NCI-H1092 (cell line): Measurements from ENCODE around the gene VTA1.
"Not testable (repeated sequence)": the region's sequence is repeated elsewhere in the genome, so short reads cannot be mapped to it uniquely, and the experiment has no call there.

Source experiments
- DNase-seq: peaks from one replicate; lab custom pipeline; 2025; lab: John Stamatoyannopoulos, UW

The VTA1 gene

DNA sequence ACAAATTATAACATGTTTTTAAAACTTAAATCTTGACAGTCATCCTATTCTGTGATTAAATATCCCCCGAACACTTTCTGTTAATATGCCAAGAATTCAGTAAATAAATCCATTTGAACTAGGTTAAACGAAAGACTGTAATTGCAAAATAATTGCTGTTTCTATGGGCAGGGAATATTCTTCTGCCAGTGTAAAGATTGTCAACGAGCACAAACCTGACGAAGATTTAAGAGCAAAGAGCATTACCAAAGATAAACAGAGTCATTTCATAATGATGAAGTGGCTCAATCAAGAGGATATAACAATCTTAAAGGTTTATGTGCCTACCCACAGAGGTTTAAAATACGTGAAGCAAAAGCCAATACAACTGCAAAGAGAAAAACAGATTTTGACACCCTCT, 78.5 kb downstream of the VTA1 start:
- DNase-seq = no peak

DNA sequence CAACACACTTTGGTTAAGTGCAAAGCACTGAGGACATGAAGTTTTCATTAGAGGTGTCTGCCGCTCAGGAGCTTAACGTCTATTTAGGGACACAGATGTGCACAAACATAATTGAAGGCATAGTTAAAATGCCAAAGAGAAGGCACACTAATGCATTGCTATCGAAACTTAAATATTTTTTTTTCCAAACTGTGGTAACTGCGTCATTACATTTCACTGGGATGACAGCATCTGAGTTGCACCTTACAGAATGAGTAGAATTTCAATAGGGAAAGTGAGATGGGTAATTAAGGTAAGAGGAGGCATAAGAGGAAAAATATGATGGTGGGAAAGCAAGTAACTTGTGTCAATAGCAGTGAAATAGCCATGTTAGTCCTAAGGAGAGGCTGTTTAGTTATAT, 79.7 kb downstream of the VTA1 start:
- DNase-seq = no peak

DNA sequence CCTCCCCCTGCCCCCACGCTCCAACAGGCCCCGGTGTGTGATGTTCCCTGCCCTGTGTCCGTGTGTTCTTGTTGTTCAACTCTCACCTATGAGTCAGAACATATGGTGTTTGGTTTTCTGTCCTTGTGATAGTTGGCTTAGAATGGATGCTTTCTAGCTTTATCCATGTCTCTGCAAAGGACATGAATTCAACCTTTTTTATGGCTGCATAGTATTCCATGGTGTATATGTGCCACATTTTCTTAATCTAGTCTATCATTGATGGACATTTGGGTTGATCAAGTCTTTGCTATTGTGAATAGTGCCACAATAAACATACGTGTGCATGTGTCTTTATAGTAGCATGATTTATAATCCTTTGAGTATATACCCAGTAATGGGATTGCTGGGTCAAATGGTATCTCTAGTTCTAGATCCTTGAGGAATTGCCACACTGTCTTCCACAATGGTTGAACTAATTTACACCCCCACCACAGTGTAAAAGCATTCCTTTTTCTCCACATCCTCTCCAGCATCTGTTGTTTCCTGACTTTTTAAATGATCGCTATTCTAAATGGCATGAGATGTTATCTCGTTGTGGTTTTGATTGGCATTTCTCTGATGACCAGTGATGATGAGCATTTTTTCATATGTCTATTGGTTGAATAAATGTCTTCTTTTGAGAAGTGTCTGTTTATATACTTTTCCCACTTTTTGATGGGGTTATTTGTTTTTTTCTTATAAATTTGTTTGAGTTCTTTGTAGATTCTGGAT, 82.6 kb downstream of the VTA1 start:
- not testable (repeated sequence) for DNase-seq

DNA sequence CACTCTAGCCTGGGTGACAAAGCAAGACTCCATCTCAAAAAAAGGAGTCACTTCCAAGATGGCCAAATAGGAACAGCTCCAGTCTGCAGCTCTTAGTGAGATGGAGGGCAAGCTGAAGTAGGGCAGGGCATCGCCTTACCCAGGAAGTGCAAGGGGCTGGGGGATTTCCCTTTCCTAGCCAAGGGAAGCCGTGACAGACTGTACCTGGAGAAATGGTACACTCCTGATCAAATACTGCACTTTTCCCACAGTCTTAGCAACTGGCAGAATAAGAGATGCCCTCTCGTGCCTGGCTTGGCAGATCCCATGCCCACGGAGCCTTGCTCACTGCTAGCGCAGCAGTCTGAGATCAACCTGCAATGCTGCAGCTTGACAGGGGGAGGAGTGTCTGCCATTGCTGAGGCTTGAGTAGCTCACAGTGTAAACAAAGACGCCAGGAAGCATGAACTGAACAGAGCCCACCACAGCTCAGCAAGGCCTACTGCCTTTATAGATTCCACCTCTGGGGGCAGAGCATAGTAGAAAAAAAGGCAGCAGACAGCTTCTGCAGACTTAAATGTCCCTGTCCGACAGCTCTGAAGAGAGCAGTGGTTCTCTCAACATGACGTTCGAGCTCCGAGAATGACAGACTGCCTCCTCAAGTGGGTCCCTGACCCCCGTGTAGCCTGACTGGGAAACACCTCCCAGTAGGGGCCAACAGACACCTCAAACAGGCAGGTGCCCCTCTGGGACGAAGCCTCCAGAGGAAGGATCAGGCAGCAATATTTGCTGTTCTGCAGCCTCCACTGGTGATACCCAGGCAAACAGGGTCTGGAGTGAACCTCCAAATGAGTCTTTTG, 85.4 kb downstream of the VTA1 start:
- peak; percentile 36 for DNase-seq

DNA sequence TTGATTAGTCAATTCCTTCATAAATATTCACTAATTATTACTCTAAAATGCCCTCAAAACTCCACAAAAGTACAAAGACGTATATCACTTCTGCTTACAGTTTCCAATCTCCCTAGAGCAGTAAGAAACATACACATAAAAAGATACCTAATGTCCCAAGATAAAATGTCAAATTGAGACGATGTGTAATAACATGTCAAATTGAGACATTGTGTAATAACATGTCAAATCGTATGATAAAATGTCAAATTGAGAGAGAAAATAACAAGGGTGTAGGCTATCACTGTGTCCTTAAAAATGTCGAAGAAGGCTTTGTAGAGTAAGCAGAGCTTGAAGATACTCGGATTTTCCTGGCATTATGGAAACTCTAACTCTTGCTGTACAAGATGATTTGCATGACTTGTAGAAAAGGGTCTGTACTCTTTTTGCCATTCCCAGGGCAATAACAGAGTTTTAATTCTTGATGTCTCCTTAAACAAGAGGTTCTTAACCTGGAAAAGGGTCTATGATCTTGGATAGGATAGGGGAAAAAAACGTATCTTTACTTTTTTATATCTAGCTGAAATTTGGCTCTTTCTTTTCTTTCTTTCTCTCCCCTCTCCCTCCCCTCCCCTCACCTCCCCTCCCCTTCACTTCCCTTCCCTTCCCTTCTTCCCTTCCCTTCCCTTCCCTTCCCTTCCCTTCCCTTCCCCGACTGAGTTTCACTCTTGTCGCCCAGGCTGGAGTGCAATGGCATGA, 87.1 kb downstream of the VTA1 start:
- DNase-seq = no peak

DNA sequence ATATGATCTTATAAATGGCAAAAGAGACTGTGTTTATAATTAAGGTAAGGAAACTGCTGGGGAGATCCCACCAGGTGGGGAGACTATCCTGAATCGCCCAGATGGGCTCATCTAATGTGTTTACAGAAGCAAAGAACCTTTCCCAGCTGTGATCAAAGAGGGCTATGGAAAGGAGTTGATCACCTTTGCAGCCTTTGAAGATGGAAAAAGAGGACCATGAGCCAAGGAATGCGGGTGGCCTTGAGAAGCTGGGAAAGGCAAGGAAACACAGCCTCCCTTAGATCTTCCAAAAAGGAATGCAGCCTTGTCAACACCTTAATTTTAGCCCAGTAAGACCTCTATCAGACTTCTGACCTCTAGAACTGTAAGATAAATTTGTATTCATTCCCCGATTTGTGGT, 88.2 kb downstream of the VTA1 start:
- no peak for DNase-seq

DNA sequence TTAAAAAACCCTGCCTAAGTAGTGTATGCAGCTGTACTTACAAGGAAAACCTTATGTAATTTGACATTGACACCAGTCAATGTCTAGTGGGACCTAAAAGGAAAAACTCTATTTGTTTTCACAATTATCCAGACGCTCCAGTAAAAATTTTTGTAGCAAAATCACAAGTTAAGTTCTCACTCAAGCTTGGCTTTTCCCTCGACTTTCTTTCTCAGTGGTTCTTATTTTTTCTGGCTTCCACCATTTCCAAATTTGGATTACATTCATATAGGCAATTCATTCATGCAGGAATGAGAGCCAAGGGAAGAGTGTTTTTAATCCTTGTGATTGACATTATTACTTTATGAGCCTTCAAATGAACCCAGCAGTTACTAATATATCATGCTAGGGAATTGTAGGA, 88.7 kb downstream of the VTA1 start:
- DNase-seq = no peak

DNA sequence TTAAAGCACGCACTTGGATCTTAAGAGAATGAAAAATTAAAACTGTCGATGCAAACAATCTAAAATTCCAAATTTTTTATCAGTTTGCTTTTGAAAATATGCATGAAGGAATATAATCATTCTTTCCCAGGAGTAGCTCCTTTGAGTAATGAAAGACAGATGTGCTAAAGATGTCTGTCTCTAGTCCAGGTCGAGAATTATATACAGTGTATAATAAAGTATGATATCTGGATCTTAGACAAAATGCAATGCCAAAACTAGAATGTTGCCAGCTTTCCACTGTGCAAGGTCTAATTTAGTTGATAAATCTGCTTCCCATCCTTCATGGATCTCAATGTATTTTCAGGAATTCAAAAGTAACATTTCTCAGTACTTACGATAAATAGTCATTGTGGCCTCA, 89.6 kb downstream of the VTA1 start:
- no peak for DNase-seq

DNA sequence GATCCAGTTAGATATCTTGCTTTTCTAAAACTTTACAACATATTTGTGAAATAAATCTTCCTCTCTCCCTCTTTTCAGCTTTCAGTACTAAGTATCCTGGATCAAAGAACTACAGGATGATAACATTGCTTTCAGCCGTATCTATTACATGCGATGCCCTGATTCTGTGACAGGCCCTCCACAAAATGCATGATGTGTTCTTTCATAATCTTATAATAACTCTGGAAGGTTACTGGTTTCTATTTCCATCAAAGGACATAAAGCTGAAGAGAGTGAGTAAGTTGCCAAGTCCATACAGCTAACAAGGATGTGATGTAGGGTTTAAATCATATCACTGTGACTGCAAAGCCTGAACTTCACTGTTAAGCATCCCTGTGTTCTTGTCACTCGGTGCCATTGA, 91.8 kb downstream of the VTA1 start:
- no peak for DNase-seq

DNA sequence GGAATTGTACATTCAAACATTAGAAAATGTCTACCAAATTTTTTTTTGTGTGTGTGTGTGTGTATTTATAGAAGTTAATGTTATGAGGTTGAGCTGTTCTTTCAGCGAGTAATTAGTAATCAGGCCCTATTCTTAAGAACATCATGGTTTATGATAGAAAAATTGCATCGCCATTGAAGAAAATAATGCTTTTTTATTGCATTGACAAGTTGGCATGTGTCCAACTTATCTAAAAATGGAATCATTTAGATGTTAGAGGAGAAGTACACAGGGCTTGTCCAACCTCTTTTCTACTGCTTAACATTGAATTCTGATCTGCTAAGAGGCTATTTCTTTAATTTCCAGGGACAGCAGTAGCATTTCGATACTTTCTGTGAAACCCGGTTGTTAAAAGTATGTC, 93.1 kb downstream of the VTA1 start:
- no peak for DNase-seq

DNA sequence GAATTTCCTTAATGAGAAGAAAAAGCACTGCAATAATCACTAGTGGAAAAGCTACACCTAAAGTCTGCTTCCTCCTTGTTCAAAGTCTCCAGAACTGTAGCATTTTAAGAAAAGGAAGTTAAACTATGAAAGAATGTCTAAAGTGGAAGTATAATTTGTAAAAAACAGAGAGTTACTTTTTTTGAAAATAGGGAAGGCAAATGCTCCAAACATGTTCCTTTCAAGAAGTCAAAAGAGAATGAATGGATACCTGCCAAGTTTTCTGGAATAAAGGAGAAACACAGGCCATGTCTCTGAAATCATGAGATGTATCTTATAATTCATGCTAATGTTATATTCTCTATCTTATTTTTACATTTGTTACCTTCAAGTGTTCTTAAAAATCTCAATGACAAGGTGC, 94.0 kb downstream of the VTA1 start:
- DNase-seq = no peak

DNA sequence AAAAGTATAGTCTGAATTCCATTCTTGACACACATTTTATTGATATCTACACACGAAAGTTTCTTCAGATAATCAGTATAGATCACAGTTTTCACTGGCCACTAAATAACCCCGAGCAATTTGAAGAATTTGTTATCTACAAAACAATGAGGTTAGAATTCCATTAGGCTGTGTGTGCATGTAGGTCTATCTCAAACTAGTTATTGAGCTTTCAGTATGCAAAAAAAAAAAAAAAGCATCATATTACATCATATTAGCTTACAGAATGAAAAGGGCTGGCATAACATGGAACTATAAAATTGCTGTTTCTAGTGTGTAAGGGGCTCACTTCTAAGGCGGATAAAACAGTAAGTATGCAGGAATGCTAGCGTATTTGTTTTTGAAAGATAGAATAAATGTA, 95.2 kb downstream of the VTA1 start:
- no peak for DNase-seq

DNA sequence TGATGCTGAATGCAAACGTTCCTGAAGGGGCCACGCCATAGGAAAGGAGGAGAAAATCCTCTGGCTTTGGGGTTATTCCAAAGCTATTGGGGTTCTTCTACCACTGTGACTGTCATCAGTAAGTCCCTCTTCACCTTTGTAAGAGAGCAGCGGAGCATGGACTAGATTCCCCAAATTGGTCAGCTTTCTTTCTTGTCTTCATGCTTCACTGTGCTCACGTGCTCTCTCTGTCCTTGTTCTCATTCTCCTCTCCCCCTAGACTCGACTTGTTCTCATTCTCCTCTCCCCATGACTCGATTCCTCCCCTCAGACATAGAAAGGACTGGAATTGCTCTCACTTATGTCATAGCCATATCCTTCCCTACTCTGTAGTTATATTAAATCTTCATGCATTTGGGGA, 99.9 kb downstream of the VTA1 start:
- no peak for DNase-seq

DNA sequence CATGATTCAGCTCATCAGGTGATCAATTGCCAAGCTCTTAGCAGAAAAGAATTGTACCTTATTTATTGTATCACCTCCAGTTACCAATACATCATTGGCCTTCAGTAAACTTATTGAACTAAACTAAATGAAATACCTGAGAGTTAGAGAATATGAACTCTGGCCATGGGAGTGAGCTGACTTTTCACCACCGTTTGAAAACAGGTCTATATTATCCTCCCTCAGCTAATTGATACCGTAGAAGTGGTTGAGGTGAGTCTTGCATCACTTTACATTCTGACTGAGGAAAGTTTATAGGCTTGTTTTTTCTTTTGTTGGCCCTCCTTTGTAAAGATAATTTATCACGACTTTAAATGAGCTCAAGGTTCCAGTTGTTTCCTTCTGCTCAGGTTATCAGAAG, 102.2 kb downstream of the VTA1 start:
- no peak for DNase-seq

DNA sequence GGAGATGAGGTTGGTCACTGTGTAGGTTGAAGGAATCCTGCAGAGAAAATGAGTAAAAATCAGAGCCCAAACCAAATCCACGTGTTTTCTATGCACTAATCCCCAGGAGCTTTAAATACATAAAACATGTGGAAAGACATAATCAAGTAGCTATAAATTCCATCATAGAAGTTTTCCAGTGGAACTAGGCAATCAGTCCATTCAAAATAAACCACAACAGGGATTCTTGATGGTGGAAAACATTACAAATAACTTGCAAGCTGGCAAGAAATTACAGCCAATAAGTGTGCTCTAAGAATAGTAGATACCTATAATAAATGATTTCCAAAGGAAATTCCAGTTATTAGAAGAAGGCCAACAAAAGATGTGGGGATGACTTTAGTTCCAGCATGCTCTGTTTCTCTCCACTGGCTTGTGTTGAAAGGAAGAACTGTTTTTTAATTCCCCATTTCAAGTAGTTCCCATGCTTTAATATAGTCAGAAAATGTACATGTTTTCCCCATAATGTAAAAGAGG, 104.9 kb downstream of the VTA1 start:
- DNase-seq = no peak

DNA sequence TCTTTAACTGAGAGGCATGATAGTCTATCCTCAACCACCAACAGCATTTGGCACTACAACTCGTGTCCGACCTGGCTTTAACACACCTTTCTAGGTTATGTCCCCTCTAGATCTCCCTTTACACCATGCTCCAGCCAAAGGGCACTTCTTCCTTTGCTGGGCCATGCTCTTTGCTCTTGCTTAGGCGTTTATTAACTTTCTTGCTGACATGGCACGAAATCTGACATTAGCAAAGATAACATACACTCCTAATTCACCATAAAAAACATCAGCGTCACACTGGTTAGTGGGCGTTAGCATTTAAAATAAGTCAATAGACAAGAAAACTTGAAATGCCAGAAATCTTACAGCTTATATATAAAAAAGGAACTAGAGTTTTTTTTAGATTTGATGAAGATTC, 107.5 kb downstream of the VTA1 start:
- no peak for DNase-seq

DNA sequence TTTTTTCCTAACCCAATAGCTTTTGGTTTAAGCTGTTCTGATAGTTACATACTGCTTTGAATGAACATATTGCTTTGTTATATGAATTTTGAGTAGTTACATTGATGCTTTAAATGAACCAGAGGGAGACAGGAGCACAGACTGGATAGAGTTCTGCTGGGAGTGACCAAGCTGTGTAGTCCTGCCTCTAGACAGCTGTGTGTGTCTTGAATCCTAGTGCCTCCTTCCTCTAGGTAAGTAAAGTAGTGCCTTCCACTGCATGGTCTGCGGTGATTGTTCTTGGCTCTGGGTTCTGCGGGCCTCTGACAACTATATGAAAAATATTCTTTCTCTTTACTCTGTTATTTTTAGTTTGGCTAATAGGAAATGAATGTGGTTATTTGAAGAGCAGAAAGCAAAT, 108.7 kb downstream of the VTA1 start:
- DNase-seq = no peak

DNA sequence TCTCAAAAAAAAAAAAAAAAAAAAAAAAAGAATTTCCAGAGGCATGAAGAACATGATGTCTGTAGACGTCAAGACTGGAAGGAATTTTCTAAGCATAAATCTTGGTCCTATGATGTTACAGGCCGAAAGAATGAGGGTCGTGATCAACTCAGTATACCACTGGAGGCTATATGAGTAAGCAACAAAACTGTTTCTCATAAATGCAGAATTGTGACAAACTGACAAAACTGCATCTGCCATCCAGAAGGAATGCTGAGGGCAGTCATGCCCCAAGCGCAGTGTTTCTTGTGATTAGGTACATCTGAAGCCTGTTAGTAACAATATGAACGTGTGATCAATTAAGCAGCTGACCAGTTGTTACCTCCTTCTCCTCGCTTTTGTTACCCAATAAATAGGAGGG, 111.2 kb downstream of the VTA1 start:
- no peak for DNase-seq

DNA sequence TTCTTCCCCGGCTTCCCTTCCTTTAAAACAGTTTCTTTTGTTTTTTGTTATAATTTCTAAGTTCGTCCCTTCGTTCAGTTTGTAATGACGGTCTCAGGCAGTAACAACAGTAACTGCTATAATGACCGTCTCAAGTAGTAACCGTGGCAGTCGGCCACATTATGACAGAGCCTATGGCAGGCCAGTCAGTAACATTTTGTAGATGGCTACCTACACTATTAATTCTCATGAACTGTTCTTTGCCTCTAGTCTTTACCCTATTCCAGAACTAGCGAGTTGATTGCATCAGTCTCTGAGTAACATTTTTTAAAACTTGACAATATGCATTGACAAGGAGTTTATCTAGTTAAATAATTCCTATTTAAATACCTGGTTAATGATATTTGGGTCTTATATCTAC, 111.7 kb downstream of the VTA1 start:
- DNase-seq = no peak

DNA sequence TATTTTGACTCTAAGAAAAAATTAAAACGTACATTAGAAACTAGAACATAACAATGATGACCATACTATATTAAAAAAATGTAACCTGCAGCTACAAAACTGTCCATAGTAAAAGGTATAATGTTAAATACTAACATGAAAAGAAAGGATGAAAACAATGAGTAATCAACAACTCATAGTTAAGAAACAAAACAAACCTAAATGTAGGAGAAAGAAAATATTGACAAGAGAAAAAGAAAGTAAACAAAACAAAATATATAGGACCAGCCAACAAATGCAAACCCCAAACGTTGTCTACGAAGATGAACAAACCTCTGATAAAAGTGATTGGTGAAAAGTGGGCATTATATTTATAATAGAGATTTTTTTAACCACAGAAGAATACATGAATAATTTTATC, 113.7 kb downstream of the VTA1 start:
- DNase-seq = no peak

DNA sequence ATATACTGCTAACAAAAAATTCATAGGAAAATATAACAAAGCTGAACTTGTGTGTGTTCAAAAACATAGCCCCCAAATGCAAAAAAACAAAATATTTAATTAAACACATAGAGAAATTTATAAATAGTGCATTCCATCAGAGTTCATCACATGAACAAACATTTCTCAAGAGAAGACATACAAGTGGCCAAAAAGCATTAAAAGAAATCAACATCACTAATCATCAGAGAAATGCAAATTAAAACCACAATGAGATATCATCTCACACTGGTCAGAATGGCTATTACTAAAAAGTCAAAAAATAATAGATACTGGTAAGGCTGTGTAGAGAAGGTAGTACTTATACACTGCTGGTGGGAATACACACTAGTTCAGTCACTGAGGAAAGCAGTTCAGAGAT, 115.2 kb downstream of the VTA1 start:
- DNase-seq = no peak

DNA sequence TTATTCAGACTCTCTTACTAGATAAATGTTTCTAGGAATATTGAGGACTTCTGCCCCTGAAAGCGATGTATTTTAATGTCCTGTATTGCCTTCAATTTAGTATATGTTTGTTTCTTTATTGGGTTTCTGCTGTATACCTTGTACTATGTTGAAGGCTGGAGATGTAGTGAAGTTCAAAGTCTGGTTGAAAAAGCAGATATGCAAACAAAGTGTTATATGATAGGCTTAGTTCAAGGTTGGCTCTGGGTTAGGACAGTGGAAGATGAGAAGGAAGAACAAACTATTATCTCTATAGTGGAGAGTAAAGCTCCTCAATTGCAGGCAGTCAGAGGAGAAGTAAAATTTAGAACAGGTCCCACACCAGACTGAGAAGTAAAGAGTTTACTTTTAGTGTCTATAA, 118.4 kb downstream of the VTA1 start:
- no peak for DNase-seq

DNA sequence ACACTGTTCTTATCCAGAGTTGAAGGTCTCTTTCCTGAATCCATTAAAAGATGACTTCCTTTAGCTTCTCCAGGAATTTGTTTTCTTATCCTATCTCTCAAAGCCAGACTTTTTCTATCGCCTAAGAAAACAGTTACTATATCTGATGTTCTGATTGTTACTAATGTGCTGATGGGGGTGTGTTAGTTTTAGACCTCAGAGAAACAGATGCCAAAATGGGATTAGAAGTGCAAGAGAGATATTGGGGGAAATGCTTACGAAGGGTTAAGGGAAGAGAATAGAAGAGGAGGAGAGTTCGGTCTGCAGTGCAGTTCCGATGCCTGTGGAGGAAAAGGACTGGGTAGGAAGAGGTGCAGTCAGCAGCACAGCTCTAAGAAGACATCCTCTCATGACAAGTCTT, 119.0 kb downstream of the VTA1 start:
- no peak for DNase-seq
